Stimulated activated CD4-positive, alpha-beta T cell treated with anti-CD3 and anti-CD28 coated beads, Interleukin-15, amount 100 ng/mL, for 24 hours (primary cell): ENCODE measurements around the gene AP2A2.

ENCODE experiments used
- DNase-seq: peaks from one replicate; pipeline ENCODE4 v3.0.0-alpha.2; 2020

AP2A2 gene

DNA sequence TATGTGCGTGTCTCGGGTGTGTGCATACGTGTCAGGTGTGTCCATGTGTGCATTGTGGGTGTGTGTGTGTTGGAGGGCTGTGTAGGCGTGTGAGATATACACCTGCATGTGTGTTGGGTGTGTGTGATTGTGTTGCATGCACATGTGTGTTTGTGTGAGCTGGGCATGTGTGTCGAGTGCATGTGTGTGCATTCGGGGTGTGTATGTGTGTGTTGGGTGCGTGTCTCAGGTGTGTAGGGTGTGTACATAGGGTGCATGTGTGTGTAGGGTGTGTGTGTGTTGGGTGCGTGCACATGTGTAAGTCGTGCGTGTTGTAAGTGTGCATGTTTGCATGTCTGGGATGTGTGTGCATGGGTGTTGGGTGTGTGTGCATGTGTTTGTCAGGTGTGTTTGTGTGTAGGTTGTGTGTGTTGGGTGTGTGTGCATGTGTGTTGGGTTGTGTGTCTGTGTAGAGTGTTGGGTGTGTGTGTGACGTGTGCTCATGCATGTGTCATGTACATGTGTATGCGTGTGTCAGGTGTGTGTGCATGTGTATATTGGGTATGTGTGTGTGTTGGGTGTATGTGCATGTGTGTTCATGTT lies 106.7 kb downstream of the AP2A2 start:
- no peak for DNase-seq

DNA sequence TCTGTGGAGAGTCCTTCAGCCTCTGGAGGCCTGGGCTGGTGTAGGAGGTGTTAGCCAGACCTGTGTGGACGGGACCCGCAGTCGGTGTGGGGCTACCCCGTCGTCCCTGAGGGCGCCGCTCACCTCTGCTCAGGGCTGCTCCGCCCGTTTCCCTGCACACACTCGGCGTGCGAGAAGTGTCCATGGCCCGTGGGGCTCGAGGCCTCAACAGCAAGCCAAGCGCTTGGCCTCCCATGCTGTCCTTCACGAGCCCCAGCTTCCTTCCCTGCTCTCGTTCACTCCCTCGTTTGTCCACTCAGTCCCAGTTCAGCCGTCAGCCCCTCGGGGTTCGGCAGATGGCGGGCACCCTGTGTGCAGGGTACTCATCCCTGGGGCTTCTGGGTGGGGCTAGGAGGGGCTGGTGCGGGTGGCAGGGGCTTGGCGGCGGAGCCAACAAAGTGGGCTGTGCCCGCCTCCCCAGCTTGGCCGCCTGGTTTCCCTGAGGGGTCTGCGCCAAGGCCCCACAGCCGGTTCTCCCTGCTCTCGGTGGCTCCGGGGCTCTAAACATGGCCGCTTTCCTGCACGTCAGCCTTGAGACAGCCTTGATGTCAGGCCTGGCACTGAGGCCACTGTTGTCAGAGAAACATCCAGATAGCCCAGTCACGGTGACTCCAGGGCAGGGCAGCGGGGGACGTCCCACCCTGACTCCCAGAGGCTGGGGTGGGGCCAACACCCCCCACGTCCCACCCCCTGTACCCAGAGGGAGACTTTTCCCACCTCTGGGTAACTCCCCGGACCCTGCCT lies 107.5 kb downstream of the AP2A2 start:
- no peak for DNase-seq

DNA sequence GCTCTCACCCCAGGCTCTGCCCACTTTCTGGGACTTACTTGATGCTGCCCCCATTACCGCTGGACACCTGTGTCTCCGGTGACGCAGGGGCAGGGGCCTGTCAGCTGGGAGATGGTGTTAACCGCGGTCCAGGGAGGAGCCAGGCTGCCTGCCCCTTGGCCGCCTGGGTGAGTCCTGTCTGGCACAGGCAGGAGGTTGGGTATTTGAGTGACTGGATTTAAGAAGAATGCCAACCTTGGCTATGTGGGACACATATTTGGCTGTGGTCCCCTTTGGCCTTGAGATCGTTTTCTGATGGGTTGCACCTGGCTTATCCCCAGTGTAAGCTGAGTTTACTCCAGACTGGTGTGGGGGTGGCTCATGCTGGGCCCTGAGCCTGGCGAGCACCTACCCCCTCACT lies 108.3 kb downstream of the AP2A2 start:
- no peak for DNase-seq

DNA sequence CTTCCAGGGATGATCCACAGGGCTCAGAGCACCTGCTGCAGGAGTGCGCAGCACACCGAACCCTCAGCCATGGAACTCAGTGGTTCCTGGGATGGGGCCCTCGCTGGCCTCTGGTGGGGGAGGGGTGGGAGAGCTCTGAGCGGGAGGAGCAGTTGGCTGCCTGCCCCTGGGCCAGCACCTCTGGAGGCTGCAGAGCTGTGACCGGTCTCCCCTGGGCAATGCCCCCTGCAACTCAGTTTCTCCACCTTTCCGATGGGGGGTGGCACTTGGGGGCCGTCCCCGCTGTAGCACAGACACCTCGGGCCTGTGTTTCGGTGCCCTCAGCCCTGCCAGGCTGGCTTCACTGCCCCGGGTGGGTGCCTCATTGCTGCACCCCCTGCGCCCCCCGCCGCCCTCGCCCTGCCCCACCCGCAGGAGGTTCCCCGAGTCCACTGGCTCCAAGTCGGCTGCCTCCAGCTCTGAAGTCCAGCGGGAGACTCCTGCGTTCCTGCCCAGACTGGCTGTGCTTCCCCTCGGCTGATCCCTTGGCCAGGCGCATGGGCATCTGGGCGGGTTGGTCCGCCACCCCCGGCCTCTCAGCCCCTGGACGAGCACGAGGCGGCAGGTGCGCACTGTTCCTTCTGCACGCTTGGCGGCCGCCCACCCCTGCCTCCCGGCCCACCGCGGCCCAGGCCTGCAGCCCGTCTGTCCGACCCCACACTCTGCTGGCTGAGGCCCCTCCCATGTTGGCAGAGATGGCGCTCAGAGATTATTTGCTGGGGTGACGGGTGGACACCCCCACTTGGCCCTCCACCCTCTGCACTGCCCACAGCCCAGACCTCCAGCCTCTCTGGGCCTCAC lies 109.0 kb downstream of the AP2A2 start:
- no peak for DNase-seq

DNA sequence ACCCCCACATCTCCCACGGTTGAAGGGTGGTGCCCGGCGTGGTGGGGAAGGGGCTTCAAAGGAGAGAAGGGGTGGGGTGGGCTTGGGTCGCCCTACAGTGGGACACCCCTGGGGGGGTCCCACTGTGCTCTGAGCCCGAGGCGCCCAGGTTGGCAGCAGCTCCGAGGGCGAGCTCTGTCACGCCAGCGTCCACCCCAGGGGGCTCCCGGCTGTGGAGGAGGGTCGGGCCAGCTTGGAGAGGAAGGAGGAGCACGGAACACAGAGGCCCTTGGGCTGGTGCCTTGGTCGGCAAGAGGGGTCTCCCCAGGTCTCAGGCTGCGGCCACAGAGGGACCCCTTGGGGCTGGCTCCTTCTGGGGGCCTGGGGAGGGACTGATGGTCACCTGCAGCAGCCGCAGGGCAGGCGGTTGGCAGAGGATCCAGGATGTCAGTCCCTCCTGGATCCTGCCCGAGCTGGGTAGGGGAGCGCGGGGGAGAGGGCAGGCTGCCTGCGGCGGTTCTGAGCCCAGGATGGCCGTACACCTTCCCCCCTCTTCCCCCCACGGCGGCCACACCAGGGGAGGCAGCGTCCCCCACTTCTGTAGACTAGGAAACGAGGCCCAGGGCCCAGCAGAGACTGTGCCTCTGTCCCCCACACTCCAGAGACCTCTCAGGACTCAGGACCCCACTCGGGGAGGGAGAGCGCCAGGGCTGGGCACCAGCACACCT lies 110.1 kb downstream of the AP2A2 start:
- no peak for DNase-seq

DNA sequence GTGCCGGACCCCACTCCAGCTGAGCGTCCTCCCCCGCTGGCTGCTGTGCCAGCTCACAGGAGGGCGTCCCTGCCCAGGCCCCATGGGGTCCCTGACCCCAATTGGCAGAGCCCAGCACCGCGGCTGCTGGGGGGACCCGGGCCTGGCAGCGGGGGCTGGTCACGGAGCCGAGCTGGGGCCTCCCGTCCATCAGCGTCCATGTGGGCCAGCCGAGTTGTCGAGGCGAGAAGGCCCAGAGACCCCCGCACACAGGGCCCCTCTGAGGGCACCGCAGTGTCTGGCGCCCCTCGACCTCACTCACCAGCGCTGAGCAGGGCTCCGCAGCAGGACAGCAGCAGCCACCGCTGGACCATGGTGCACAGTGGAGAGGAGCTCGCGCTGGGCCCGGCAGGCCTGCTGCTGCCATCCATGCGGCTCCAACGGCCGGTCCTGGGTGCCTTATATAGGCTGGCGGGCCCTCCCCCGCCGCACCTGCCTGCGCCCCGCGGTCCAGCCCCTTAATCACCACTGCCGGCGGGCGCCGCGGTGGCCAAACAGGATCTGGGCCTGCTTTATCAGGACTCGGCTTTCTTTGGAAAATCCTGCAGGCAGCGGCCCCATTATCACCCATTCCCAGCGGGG lies 110.7 kb downstream of the AP2A2 start, which contains the start of gene MUC6:
TSS of gene MUC6 (minus strand) at position 416 of the 621 bp plus-strand sequence. CDS start at position 353, 63 bp downstream.
- DNase-seq, result no peak

DNA sequence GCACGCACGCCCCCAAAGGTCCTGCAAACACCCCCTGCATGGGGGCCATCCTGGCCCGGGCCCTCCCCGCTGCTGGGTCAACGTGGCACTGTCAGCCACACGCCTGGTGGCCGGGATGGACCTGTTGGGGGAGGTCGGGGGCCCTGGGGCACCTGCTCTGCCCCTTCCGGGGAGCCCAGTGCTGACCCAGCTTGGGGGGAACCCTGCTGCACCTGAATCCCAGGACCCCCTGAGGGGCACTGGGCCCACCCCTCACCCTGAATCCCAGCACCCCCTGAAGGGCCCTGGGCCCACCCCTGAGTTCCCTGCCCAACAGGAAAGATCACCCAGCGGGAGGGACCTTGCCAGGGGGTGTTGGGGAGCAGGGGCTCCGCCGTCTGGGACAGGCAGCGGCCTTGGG lies 111.3 kb downstream of the AP2A2 start:
- DNase-seq, result no peak

DNA sequence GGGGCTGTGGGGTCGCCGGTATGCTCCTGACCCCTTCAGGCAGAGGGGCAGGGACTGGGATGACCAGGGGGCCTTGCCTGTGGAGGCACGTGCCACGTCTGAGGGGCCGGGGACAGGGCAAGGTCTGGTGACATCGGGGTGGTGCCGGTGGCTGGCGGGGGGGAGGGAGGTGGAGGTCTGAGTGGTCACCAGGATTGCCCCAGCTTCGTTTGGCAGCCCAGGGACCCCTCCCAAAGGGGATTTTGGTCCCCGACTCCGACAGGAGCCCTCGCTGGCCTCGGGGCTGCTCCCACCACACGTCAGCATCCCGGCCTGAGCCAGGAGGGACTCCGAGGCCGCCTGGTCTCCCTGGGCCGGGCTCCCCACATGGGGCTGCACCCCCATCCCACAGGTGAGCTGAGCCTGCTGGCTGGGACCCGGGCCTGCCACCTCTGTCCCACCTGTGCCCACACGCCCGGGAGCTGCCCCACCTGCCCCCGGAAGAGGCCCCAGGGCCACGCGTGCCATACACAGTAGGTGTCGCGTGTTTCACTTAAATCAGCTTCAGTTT lies 111.9 kb downstream of the AP2A2 start:
- no peak for DNase-seq

DNA sequence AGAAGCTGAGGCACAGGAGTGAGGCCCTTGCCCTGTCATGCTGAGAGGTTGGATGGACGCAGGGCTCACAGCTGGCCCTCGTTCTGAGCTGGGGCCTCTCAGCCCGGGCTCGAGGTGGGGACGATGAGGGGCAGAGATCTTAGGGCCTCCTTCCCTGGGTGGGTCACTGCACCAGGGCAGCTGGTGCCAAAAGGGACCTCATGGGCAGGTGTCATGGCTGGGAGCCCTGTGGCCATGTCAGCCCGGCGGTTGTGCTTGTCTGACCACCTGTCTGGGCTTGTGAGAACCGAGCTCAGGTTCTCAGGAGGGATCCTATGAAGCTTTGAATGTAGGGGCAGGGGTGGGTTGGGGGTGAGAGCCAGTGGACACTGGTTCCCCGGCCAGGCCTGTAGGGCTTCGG lies 112.7 kb downstream of the AP2A2 start:
- no peak for DNase-seq

DNA sequence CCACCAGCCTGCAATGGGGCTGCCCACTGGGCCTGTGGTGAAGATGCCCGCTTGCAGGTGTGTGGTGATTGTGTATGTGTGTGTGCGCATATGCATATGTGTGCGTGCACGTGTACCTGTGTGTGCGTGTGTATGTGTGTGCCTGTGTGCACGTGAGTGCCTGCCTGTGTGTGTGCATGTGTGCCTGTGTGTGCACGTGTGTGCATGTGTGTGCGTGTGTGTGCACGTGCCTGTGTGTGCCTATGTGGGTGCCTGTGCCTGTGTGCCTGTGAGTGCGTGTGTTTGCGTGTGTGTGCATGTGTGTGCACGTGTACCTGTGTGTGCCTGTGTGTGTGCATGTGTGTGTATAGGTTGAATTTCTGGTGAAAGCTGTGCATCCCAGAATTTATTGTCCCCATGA lies 113.3 kb downstream of the AP2A2 start:
- no peak for DNase-seq

DNA sequence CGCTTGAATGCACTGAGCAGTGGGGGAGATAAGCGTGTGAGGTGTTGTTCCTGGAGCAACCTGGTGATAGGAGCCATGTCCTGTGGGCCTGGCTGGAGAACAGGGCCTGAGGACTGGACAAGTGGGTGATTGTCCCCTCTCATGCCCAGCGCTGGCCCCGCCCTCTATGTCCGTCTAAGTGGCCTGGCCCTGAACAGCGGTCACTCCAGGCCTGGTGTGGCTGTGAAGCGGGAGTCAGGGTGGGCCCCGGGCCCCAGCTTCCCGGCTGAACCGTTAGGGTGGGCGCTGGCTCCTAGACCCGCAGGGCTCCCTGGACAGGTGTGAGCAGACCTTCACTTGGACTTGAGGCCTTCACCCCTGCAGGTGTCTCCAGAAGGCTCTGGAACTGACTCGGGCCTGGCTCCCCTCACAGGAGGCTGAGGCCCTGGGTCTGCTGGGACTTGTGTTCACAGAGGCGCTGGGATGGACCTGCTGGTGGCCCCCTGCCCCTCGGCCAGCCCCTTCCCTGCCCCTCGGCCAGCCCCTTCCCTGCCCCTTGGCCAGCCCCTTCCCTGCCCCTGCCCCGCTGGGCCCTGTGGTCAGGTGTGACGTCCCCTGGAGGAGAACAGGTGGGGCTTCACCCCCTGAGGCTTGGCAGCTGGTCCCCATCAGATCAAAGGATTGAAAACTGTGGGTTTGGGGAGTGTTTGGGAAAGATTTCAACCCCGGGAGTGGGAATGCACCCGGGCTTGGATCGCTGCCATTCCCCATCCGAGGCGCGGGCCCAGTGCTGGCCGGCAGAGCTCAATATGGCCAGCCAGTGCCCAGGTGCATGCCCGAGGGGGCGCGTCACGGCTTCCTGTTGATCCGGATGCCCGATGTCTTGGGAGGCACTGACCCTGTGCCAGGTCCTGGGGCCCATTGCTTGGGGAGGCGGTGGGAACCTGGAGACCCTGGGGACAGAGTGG lies 114.1 kb downstream of the AP2A2 start:
- no peak for DNase-seq

DNA sequence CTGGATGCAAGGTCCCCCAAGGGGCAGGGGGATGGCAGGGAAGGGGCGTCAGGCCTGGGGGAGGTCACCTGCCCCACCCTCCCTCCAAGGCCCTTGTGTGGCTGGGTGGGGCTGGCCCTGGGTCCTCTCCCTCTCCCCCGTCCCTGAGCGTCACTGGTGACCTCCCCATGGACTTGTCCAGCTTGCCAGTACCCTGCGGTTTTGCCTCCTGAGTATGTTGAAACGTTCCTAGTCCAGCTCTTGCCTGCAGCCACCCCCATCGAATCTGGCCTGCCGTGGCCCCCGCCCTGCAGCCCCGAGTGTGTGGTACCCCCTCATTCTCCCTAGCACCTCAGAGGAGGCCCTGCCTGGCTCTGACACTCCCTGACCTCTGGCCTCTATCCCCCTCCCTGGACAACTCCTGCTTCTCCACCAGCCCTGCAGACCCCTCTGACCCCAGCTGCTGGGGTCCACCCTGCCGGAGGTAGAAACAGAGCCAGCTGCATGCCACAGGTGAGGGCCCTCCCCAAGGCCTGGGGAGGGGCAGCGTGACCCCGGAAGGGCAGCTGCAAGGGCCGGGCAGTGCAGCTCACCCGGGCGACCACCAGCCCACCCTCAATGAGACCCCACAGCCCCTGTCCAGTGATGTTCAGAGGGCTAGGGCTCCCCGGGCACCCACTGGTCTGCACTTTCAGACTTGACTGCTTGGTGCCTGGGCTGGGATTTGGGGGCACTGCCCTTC lies 114.9 kb downstream of the AP2A2 start:
- DNase-seq, result no peak

DNA sequence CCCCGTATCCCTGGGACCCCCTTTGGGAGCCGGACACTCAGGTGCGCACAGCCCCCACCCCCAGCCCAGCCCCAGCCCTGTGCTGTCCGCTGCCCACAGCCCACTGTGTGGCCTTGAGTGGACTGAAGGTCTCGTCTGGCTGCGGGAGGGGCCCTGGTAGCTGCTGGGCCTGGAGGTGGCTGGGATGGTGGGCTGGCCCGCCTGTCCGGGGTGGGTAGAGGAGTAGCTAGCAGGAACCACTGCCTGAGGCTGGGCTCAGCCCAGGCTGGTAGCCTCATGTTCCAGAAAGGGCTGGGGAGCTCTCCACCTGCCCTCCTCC lies 115.4 kb downstream of the AP2A2 start:
- DNase-seq, result no peak

DNA sequence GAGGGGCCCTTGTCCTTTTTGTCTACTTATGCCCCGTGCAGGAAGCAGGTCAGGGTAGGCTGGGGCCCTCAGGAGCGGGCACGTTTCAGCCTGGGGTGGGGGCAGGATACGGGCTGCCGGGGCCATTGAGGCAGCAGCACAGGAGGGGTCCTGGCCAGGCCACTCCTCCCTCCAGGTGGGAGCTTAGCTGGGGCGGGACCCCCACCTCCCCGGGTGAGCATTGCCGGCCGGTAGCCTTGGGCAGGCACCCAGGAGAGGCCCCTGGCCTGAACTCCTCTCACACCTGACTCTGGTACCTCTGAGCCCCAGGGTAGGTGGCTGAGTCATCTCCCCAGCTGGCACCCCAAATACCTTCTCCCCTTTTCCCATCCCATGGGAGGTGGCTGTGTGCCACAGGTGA lies 115.8 kb downstream of the AP2A2 start:
- no peak for DNase-seq

DNA sequence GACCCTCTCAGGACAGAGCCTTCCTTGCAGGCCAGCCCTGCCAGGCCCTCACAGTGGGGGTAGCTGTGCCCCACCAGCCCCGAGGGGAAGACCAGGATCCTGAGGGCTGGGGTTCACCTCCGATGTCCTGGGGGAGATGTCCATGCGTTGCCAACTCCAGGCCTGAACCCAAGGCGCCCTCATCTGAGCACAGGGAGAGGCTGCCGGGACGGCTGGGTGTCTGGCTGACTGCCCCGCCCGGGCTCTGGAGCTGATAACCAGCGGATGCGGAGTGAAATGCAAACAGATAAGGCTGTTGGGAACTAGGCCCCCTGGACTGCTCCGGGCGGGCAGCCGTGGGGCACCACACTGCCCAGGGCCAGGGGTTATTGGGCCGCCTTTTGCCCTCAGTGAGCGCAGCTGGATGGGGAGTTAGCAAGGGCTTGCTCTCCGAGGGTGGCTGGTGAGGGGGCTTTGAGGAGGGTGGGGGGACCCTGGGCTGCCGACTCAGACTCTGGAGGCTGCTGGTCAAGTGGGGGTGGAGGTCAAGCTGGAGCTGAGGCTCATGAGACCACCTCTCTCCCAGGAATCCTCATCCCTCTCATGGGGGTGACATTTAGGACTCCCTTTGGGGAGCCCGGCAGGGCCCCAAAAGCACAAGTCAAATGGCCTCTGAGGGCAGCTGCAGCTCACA lies 116.4 kb downstream of the AP2A2 start:
- DNase-seq, result no peak

DNA sequence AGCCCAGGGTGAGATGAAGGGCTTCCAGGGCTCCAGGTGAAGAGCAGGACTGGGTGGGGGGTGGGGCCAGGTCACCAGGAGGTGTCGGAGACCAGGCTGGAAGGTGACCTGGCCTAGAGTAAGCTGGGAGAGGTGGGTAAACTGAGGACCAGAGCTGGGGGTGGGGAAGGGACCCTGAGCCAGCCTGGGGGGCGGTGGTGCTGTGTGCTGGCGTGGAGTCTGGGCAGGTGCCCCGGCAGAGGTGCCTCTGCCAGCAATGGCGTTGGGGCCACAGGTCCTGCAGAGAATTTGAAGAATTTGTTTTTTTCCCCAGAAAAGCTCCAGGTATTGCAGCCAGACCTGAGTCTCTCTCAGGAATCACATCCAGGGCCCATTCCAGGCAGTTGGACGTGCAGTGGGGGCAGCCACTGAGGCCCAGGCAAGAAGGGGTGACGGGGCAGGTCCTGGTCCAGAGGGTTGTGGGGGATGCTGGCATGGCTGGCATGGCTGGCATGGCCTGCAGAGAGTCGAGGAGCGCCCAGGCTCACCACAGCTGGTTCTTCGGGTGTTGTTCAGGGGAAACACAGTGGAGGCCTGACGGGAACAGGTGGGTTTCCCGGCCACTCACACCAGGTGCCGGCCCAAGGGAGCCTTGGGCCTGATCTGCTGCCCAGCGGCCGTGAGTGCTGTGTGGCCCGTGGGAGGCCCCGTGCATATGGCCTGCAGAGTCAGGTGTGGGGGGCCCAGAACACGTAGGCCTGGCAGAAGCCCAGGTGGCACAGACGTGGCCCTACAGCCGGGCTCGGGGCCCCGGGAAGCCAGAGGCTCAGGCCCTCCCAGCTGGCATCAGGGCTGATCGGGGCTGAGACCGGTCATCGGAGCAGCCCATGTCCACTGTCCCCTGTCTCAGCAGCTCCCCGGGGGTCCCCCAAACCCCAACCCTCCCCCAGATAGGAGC lies 117.2 kb downstream of the AP2A2 start:
- DNase-seq, result no peak

DNA sequence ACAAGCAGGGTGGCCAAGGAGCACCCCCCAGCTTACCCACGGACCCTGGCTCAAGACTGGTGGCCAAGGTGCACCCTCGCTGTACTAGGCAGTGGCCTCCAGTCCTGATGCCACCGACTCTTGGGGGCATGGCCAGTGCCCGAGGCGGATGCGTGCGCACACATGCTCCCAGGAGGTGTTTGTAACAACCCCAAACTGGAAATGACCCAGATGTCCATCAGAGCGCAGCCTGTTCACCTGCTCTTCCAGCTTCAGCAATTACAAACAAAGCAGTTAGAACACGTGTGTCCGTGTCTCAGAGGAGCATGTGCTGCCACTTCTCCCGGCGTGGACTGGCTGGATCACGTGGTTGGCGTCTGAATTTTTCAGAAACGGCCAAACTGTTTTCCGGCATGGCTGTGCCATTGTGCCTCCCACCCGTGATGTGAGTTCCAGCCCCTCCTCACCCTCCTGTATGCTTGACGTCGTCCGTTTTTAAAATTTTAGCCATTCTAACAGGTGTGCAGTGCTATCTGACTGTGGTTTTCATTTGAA lies 118.0 kb downstream of the AP2A2 start:
- no peak for DNase-seq

DNA sequence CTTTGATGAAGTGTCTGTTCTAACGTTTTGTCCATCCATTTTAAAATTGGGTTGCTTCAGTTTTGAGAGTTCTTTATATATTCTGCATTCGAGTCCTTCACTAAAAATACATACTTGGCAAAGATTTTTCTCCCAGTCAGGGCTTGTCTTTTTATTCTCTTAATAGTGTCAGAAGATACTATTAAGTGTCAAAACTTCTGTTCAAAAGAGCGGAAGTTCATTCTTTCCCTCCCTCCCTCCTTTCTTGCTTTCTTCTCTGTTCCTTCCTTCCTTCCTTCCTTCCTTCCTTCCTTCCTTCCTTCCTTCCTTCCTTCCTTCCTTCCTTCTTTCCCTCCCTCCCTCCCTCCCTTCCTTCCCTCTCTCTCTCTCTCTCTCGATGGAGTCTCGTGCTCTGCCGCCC lies 118.5 kb downstream of the AP2A2 start:
- DNase-seq, result no peak
